DND-41 (cell line): ENCODE measurements around the gene CNGA3.

Experiments used
- ATAC-seq: fragments of 200-7000 bp; cut with Tn5 transposase; 3 replicates; pipeline ENCODE4 v1.9.1; 2021; ENCODE audit warnings: low read depth; ENCODE audit not compliant: insufficient read depth
- DNase-seq: peaks from one replicate; pipeline ENCODE4 v3.0.0-alpha.2; 2020
- H2AFZ ChIP-seq: 2 replicates; pipeline ENCODE4 v1.6.0; 2012; ENCODE audit warnings: low read depth, low read length
- H3K27ac ChIP-seq: 2 replicates; pipeline ENCODE4 v1.5.1; 2012; ENCODE audit warnings: low read length, inconsistent platforms
- H3K27me3 ChIP-seq: fragments of 200-600 bp; sonication (generic); 2 replicates; pipeline ENCODE4 v1.6.0; 2012; ENCODE audit warnings: low read length, mild to moderate bottlenecking, inconsistent platforms; ENCODE audit not compliant: insufficient read depth, poor library complexity
- H3K36me3 ChIP-seq: 2 replicates; pipeline ENCODE4 v1.5.1; 2012; ENCODE audit warnings: low read length, inconsistent platforms; ENCODE audit not compliant: insufficient read depth
- H3K4me1 ChIP-seq: 2 replicates; pipeline ENCODE4 v1.5.1; 2012; ENCODE audit warnings: mild to moderate bottlenecking, low read length; ENCODE audit not compliant: insufficient read depth
- H3K4me2 ChIP-seq: 2 replicates; pipeline ENCODE4 v1.6.0; 2012; ENCODE audit warnings: mild to moderate bottlenecking, moderate library complexity, low read length, inconsistent platforms; ENCODE audit not compliant: insufficient read depth
- H3K4me3 ChIP-seq, 2 experiments: fragments of 200-600 bp in 1 of 2; shearing (Covaris generic) in 1 of 2; 2 replicates each; pipeline ENCODE4 v1.5.1; 2012 to 2016; ENCODE audit warnings: inconsistent platforms in 2 of 2, low read length in 2 of 2, mild to moderate bottlenecking in 2 of 2, low read depth in 1 of 2, moderate library complexity in 1 of 2
- H3K79me2 ChIP-seq: 2 replicates; pipeline ENCODE4 v1.6.0; 2012; ENCODE audit warnings: low read length, inconsistent platforms; ENCODE audit not compliant: insufficient read depth
- H3K9ac ChIP-seq: 2 replicates; pipeline ENCODE4 v1.6.0; 2012; ENCODE audit warnings: low read depth, mild to moderate bottlenecking, inconsistent platforms, low read length, moderate library complexity
- H3K9me3 ChIP-seq: 2 replicates; pipeline ENCODE4 v1.5.1; 2012; ENCODE audit warnings: low read length, moderate library complexity, mild to moderate bottlenecking, inconsistent platforms; ENCODE audit not compliant: insufficient read depth, severe bottlenecking
- H4K20me1 ChIP-seq: 2 replicates; pipeline ENCODE4 v1.6.0; 2012; ENCODE audit warnings: low read length; ENCODE audit not compliant: insufficient read depth
- CTCF ChIP-seq: IDR thresholded peaks from 2 replicates; pipeline ENCODE4 v1.5.1; 2012; ENCODE audit warnings: borderline replicate concordance, low read length, moderate library complexity, mild to moderate bottlenecking; ENCODE audit not compliant: poor library complexity, severe bottlenecking; ENCODE audit errors: extremely low read depth
- EZH2 ChIP-seq: IDR thresholded peaks from 3 replicates; pipeline ENCODE4 v1.6.1; 2012; ENCODE audit warnings: borderline replicate concordance, low read depth, mild to moderate bottlenecking, moderate library complexity, low read length, inconsistent platforms; ENCODE audit not compliant: severe bottlenecking

The CNGA3 gene

GRCh38 chr2:98445177-98445682 is 99.0 kb downstream of the CNGA3 start:
- Histone ChIP-seq H3K79me2 (peaks cover 51% of the 10 kb centered on the region), H3K27ac (peak overlapping the region; percentile 71), H2AFZ (peak overlapping the region; percentile 57), H3K4me3 (peak overlapping the region; percentile 73 to 77), H3K9ac (peak overlapping the region; percentile 77), H3K36me3 (no peaks in the 10 kb centered on the region), H3K27me3 (no peaks in the 10 kb centered on the region), H3K4me1 (peaks cover 52% of the 10 kb centered on the region), H3K9me3 (no peaks in the 10 kb centered on the region), H4K20me1 (peaks cover 23% of the 10 kb centered on the region; the same call in 1 of the 2 replicates), H3K4me2 (peak overlapping the region; percentile 94)
- no peak for TF ChIP-seq CTCF
- TF ChIP-seq EZH2: no peak
- ATAC-seq (peak; percentile 27), DNase-seq (peak; percentile 51)

GRCh38 chr2:98445683-98446581 is 99.7 kb downstream of the CNGA3 start:
- DNase-seq (no peak), ATAC-seq (0 out of 3 replicates have a peak, but pooled peaks have one; percentile 11)
- Histone ChIP-seq H3K9me3 (no peaks in the 10 kb centered on the region), H3K4me3 (peak overlapping the region; percentile 73 to 77), H3K4me2 (peak overlapping the region; percentile 94), H3K4me1 (peaks cover 53% of the 10 kb centered on the region), H3K27me3 (no peaks in the 10 kb centered on the region), H3K9ac (peak overlapping the region; percentile 77), H3K79me2 (peaks cover 58% of the 10 kb centered on the region), H3K27ac (peak overlapping the region; percentile 71), H4K20me1 (peaks cover 28% of the 10 kb centered on the region; the same call in 1 of the 2 replicates), H2AFZ (peak overlapping the region; percentile 57), H3K36me3 (no peaks in the 10 kb centered on the region)
- TF ChIP-seq EZH2 (no peak), CTCF (no peak)

- Histone ChIP-seq H3K4me2 (peak overlapping the region; percentile 94), H3K4me3 (peak overlapping the region in 1 of 2 experiments; percentile 73; a peak in 2 of 4 replicates), H3K27me3 (no peaks in the 10 kb centered on the region), H3K36me3 (no peaks in the 10 kb centered on the region), H3K27ac (peak overlapping the region; percentile 51), H3K9me3 (no peaks in the 10 kb centered on the region), H3K79me2 (peaks cover 67% of the 10 kb centered on the region), H2AFZ (no peak overlapping the region), H3K9ac (peak overlapping the region; percentile 77), H3K4me1 (peaks cover 57% of the 10 kb centered on the region), H4K20me1 (peaks cover 37% of the 10 kb centered on the region)
- no peak for ATAC-seq
- DNase-seq: no peak
- TF ChIP-seq CTCF (no peak), EZH2 (no peak)
These were observed 100.6 kb downstream of the CNGA3 start for GRCh38 chr2:98446850-98447249.
